Mesendoderm (in vitro differentiated cells): Measurements from ENCODE around the gene CABLES1.
A peak's percentile ranks its signal among the peaks of the same experiment; 100 is the strongest.

Experiments
- DNase-seq: peaks from one replicate; pipeline ENCODE4 v3.0.0; 2013
- H2AK5ac ChIP-seq: 2 replicates; pipeline ENCODE4 v1.6.1; 2013; ENCODE audit warnings: low read length, inconsistent platforms
- H2BK120ac ChIP-seq: 2 replicates; pipeline ENCODE4 v1.6.1; 2013; ENCODE audit warnings: low read depth, mild to moderate bottlenecking, low read length, moderate library complexity, mixed read lengths
- H2BK15ac ChIP-seq: replicated peaks from 2 replicates; pipeline ENCODE4 v1.6.1; 2013; ENCODE audit warnings: low read depth, mild to moderate bottlenecking, moderate library complexity
- H2BK5ac ChIP-seq: 2 replicates; pipeline ENCODE4 v1.6.1; 2013; ENCODE audit warnings: low read length, inconsistent platforms
- H3K18ac ChIP-seq: 2 replicates; pipeline ENCODE4 v1.6.1; 2013; ENCODE audit warnings: mild to moderate bottlenecking, low read length, mixed read lengths
- H3K23ac ChIP-seq: one replicate; pipeline ENCODE4 v1.6.1; 2013; ENCODE audit warnings: low read length
- H3K27ac ChIP-seq: 2 replicates; pipeline ENCODE4 v1.5.1; 2013; ENCODE audit warnings: low read depth, mild to moderate bottlenecking, inconsistent platforms, low read length, moderate library complexity
- H3K27me3 ChIP-seq: 2 replicates; pipeline ENCODE4 v1.6.1; 2013; ENCODE audit warnings: low read length, control low read depth, mild to moderate bottlenecking, inconsistent platforms; ENCODE audit not compliant: insufficient read depth, poor library complexity
- H3K36me3 ChIP-seq: 2 replicates; pipeline ENCODE4 v1.6.1; 2013; ENCODE audit warnings: low read length, inconsistent platforms; ENCODE audit not compliant: control insufficient read depth, insufficient read depth
- H3K4ac ChIP-seq: one replicate; pipeline ENCODE4 v1.6.1; 2013; ENCODE audit warnings: low read depth, mild to moderate bottlenecking, low read length, moderate library complexity
- H3K4me1 ChIP-seq: 2 replicates; pipeline ENCODE4 v1.6.1; 2013; ENCODE audit warnings: low read depth, low read length, inconsistent platforms; ENCODE audit not compliant: control insufficient read depth
- H3K4me2 ChIP-seq: 2 replicates; pipeline ENCODE4 v1.6.1; 2013; ENCODE audit warnings: low read length
- H3K4me3 ChIP-seq: 2 replicates; pipeline ENCODE4 v1.5.1; 2013; ENCODE audit warnings: mild to moderate bottlenecking, low read length
- H3K56ac ChIP-seq: one replicate; pipeline ENCODE4 v1.6.1; 2013; ENCODE audit warnings: low read length
- H3K79me1 ChIP-seq: 2 replicates; pipeline ENCODE4 v1.6.1; 2013; ENCODE audit warnings: low read length, inconsistent platforms
- H3K79me2 ChIP-seq: 2 replicates; pipeline ENCODE4 v1.6.1; 2013; ENCODE audit warnings: mild to moderate bottlenecking, low read length; ENCODE audit not compliant: control insufficient read depth, insufficient read depth
- H3K9ac ChIP-seq: 2 replicates; pipeline ENCODE4 v1.6.1; 2013; ENCODE audit warnings: low read length, inconsistent platforms
- H4K5ac ChIP-seq: one replicate; pipeline ENCODE4 v1.6.1; 2013; ENCODE audit warnings: low read length
- H4K8ac ChIP-seq: one replicate; pipeline ENCODE4 v1.6.1; 2013; ENCODE audit warnings: low read depth, mild to moderate bottlenecking, control low read depth, low read length, moderate library complexity
- WGBS: extraction: QIAGEN DNeasy Blood & Tissue Kit; methylation state at CpG from one replicate; pipeline ENCODE4 v1.1.7; 2013; ENCODE audit warnings: low lambda C conversion rate, missing lambda C conversion rate; ENCODE audit not compliant: insufficient coverage; ENCODE audit errors: extremely low coverage; 5-methylcytosine and 5-hydroxymethylcytosine counted together

Gene CABLES1

DNA sequence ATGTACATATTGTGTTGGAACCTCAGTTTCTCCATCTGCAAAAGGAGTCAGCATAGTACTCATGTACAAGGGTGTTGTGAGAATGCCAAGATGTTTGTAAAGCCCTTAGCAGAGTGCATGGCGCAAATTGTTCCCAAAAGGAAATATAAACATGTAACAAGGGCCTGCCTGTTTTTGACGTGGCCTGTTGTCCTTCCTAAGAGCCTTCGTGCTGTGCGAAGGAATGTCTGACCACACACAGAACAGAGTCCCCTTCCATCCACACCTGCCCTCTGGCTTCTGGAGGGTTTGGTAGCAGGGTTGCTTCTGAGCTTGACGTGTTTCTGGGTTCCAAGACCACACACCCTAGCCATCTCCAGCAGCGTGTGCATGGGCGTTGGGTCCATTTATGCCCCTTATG lies 34.9 kb downstream of the CABLES1 start:
- no peak overlapping the region for H2AK5ac ChIP-seq
- H3K27me3 ChIP-seq: no peaks in the 10 kb centered on the region
- H3K4me1 ChIP-seq: peaks cover 8% of the 10 kb centered on the region
- H2BK5ac ChIP-seq: no peak overlapping the region
- H3K56ac ChIP-seq: peak overlapping the region; percentile 56
- no peak for DNase-seq
- H2BK120ac ChIP-seq: no peak overlapping the region
- no peak overlapping the region for H3K4ac ChIP-seq
- peaks cover 11% of the 10 kb centered on the region for H3K79me2 ChIP-seq
- H3K23ac ChIP-seq: no peak overlapping the region
- H2BK15ac ChIP-seq: no peak overlapping the region
- no peak overlapping the region for H3K4me3 ChIP-seq
- WGBS: no CpG with 5 or more reads among the region's 7 CpGs
- no peaks in the 10 kb centered on the region for H3K36me3 ChIP-seq
- no peak overlapping the region for H4K5ac ChIP-seq
- H3K27ac ChIP-seq: no peak overlapping the region
- H3K9ac ChIP-seq: no peak overlapping the region
- H4K8ac ChIP-seq: no peak overlapping the region
- peaks cover 10% of the 10 kb centered on the region for H3K79me1 ChIP-seq
- no peak overlapping the region for H3K4me2 ChIP-seq
- H3K18ac ChIP-seq: no peak overlapping the region

DNA sequence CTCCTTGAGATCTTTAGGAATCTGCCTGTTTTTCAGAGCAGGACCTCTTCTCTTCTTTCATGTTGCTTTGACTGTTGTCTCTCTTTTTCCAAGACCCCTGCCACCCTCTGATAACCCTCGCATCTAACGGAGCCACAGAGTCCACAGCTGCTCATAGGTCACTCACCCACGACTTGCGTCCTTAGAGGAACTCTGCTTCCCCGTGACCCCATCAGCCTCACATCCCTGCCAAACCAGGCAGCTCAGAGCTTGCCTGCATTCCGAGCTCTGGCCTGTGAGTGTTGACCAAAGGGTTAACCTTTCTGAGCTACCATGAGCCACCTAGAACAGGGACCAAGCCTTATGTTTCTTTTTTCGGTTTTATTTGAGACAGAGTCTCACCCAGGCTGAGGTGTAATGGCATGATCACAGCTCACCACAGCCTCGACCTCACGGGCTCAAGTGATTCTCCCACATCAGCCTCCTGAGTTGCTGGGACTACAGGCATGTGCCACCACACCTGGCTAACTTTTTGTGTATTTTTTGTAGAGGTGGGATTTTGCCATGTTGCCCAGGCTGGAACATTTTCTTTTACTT lies 36.4 kb downstream of the CABLES1 start:
- Histone ChIP-seq H2AK5ac (no peak overlapping the region), H3K56ac (no peak overlapping the region), H3K4me1 (peaks cover 8% of the 10 kb centered on the region), H3K79me1 (peaks cover 9% of the 10 kb centered on the region), H3K4ac (no peak overlapping the region), H3K4me2 (no peak overlapping the region), H4K5ac (no peak overlapping the region), H3K27ac (no peak overlapping the region), H3K9ac (no peak overlapping the region), H3K27me3 (no peaks in the 10 kb centered on the region), H3K4me3 (no peak overlapping the region), H3K36me3 (no peaks in the 10 kb centered on the region), H2BK120ac (no peak overlapping the region), H4K8ac (no peak overlapping the region), H3K18ac (no peak overlapping the region), H2BK15ac (no peak overlapping the region), H2BK5ac (no peak overlapping the region), H3K79me2 (peaks cover 11% of the 10 kb centered on the region), H3K23ac (no peak overlapping the region)
- WGBS: no CpG with 5 or more reads among the region's 9 CpGs
- DNase-seq: no peak

DNA sequence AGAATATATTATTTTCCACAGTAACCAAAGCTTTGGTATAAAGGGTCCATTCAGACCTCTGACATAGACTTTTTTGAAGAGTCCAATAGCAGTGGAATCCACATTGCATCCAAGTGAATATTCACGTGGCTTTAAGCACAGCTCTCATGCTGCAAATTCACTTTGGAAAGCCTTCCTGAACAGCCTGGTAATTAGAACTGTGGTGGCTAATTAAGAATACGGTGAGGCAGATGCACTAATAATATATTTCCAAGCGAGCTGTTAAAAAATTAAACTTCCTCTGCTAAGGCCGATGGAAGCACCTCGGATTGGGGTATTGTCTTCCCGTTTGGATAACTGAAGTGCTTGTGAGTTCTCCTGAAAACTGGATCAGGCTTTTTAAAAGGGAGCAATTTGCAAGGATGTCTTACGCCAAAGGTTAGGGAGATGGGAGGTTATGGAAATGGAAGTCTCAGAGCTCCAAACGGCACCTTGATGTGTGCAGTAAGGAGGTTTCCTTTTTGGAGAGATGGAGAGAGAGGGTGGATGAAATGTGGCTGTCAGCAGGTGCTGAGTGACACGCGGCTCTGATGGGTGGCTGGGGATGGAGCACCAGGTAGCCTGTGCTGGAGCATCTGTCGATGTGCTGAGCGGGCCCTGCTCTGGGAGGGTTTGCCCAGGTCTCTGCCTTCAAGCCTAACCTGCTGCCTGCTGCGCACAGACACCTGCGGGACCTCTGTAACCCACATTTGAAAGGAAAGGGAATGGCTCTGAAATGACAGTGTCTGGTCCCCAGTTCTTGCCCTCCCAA lies 37.5 kb downstream of the CABLES1 start:
- Histone ChIP-seq H3K27ac (no peak overlapping the region), H2AK5ac (no peak overlapping the region), H3K4me2 (no peak overlapping the region), H2BK5ac (no peak overlapping the region), H3K23ac (no peak overlapping the region), H3K4me1 (peaks cover 8% of the 10 kb centered on the region), H3K79me1 (peaks cover 13% of the 10 kb centered on the region), H3K27me3 (no peaks in the 10 kb centered on the region), H3K56ac (no peak overlapping the region), H3K4me3 (no peak overlapping the region), H2BK120ac (no peak overlapping the region), H3K9ac (no peak overlapping the region), H3K4ac (no peak overlapping the region), H3K36me3 (no peaks in the 10 kb centered on the region), H2BK15ac (no peak overlapping the region), H4K8ac (no peak overlapping the region), H3K18ac (no peak overlapping the region), H3K79me2 (peaks cover 16% of the 10 kb centered on the region), H4K5ac (no peak overlapping the region)
- no peak for DNase-seq
- no CpG with 5 or more reads among the region's 14 CpGs for WGBS

DNA sequence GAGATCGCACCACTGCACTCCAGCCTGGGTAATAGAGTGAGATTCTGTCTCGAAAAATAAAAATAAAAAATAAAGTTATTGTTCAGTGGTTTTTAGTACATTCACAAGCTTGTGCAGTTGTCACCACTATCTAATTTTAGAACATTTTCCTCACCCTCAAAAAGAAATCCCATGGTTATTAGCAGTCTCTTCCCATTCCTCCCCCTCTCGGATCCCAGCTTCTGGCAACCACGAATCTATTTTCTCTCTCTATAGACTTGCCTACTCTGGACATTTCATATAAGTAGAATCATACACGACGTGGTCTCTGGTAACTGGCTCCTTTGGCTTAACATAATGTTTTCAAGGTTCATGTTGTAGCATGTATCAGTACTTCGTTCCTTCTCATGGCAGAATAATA lies 38.6 kb downstream of the CABLES1 start:
- Histone ChIP-seq H4K5ac (no peak overlapping the region), H3K79me1 (peaks cover 13% of the 10 kb centered on the region), H4K8ac (no peak overlapping the region), H3K18ac (no peak overlapping the region), H3K4me3 (no peak overlapping the region), H3K23ac (no peak overlapping the region), H2AK5ac (no peak overlapping the region), H2BK120ac (no peak overlapping the region), H3K36me3 (no peaks in the 10 kb centered on the region), H3K4me1 (peaks cover 6% of the 10 kb centered on the region), H3K4ac (no peak overlapping the region), H3K9ac (no peak overlapping the region), H2BK15ac (no peak overlapping the region), H3K56ac (no peak overlapping the region), H3K27ac (no peak overlapping the region), H2BK5ac (no peak overlapping the region), H3K27me3 (no peaks in the 10 kb centered on the region), H3K79me2 (peaks cover 16% of the 10 kb centered on the region), H3K4me2 (no peak overlapping the region)
- no CpG with 5 or more reads among the region's 7 CpGs for WGBS
- DNase-seq: no peak

DNA sequence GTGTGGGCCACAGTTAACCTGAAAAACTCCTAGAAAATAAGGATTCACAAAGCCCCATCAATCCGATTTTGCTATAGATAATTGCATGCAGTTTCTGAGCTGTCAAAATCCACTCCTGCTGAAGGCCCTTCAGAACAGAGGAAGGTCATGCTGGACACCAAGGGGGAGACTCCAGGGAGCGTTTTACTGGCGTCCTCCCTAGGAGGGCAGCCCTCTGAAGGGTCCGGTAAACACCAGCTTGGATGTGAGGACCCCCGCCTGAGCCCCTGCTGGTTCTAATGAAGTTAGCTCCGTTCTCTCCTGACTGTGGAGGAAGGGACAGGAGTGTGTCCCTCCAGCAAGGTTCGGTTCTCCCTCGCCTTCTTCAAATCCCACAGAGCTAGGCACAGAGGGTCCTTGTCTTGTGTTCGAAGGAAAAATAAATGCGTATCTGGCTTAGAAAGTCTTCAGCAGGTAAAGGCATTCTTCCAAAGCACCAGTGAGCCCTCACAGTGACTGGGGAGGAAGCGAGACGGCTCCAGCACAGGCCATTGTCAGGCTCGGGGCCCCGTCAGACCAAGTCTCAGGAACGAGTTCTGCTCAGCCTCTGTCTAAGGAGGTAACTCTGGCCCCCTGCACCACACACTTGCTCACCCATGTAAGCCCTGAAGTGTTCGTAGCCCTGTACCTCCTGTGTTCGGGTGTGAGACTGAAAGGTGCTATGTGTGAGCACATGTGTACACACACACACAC lies 41.6 kb downstream of the CABLES1 start:
- Histone ChIP-seq H2AK5ac (no peak overlapping the region), H3K36me3 (no peaks in the 10 kb centered on the region), H4K5ac (no peak overlapping the region), H3K79me1 (peaks cover 10% of the 10 kb centered on the region), H3K56ac (peak overlapping the region; percentile 35), H3K27ac (no peak overlapping the region), H2BK120ac (no peak overlapping the region), H3K18ac (no peak overlapping the region), H3K4me2 (no peak overlapping the region), H2BK15ac (no peak overlapping the region), H3K9ac (no peak overlapping the region), H4K8ac (no peak overlapping the region), H3K23ac (no peak overlapping the region), H3K79me2 (peaks cover 11% of the 10 kb centered on the region), H2BK5ac (no peak overlapping the region), H3K4me3 (no peak overlapping the region), H3K4ac (no peak overlapping the region), H3K4me1 (no peaks in the 10 kb centered on the region), H3K27me3 (no peaks in the 10 kb centered on the region)
- no CpG with 5 or more reads among the region's 17 CpGs for WGBS
- DNase-seq: no peak
